HG02852 (cell line): Measurements from ENCODE around the gene MEP1B.
"Not testable (repeated sequence)": the region's sequence is repeated elsewhere in the genome, so short reads cannot be mapped to it uniquely, and the experiment has no call there.

Experiments
- ATAC-seq: cut with Tn5 transposase; IDR thresholded peaks from one replicate; pipeline ENCODE4 v1.9.1; 2021; ENCODE audit warnings: mild to moderate bottlenecking, moderate library complexity; ENCODE audit not compliant: unreplicated experiment

Gene MEP1B

DNA sequence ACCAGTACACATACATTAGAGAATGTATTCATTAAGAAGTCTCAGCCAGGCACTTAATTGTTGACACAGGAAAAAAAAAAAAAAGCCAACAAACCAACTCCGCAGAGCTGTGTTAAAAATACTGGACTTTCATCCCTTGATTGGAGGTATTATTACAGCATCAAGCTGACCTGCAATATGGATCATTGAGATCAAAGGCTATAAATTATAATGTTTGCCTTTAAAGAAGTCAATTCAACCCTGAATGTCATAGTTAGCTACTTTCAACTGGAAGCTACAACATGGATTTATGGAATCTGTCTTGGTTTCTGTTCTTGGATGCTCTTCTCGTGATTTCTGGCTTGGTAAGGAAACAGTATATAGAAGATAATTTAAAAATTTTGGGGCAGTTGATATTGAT lies at the start of gene MEP1B:
MEP1B (plus strand) TSS at position 250 of the 400 bp plus-strand sequence; CDS start at position 282, 32 bp downstream.
- no peak for ATAC-seq

GRCh38 chr18:32148185-32148870 lies 41.5 kb upstream of the MEP1B start:
- no peak for ATAC-seq

DNA sequence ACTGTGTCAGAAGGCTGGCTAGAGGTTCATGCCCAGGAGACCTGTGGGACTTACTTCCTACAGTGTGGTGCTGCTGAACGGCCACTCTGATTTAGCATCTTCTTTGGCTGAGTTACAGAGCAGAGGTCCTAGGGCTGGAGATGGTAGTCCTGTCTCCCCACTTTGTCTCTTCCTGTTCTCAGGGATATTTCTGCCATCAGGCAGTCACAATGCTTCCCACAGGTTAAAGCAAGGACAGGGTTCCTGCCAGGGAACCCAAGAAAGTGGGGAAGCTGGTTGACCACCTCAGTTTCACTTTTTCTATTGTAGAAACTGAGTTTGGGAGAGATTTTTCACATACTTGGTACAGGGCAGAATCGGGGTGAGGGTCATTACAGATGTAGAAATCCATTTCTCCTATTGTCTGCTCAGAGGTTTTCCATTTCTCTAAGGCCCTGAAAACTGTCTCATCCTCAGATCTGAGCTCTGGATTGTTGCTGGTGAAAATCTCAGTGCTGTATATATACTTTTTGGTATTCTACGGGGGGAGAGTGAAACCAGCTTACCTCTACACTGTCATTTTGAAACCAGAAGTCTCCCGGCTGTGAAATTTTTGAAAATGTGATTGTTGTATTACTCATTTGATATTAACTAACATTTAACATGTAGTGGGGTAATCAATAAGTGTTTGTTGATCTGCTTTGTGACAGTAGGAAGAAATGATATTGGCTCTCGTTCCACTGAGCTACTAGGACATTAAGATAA lies 37.0 kb upstream of the MEP1B start:
- peak; percentile 89 for ATAC-seq

GRCh38 chr18:32156855-32157254 lies 33.0 kb upstream of the MEP1B start:
- ATAC-seq: no peak

- no peak for ATAC-seq
These were observed 32.3 kb upstream of the MEP1B start for GRCh38 chr18:32157580-32157979.

DNA sequence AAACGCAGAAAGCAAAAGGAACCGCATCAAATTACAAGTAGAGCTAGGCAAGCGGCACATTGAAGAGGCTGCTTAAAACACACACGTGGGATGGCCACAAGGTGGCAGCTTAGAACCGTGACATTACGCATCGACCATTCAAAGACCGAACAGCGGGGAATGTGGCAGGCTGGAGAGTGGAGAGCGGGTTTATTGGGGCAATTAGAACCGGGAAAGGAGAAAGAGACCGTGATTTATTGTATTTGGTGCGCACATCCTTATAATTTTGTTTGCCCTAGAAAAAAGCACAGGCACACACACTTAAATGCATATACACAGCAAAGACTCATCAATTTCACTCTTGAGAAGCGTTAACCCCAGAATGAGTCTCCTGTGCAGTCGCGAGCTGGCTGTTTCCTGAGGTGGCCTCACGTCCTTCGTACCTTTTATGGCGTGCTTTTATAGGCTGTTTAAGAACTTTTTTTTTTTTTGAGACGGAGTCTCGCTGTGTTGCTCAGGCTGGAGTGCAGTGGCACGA lies 31.7 kb upstream of the MEP1B start:
- ATAC-seq: peak; percentile 90

GRCh38 chr18:32158631-32159030 lies 31.2 kb upstream of the MEP1B start:
- ATAC-seq: not testable (repeated sequence)

DNA sequence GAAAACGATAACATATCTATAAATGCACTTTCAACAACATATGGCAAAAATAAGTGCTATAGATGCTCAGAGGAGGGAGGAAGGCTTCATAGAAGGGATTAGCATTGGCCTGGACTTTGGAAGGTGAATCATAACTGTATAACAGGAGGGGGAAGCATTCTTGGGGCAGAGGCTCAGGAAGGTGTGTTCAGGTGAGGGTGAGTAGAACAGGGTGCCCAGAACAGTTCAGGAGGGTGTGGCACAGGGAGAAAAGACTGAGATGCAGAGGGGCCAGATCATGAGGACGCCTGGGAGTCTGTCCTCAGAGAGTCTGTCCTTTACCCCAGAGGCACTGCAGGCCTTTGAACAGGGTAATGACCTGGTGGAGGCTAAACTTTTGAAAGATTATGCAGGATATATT lies 29.3 kb upstream of the MEP1B start:
- ATAC-seq: no peak

GRCh38 chr18:32167980-32168730 lies 21.7 kb upstream of the MEP1B start:
- no peak for ATAC-seq

DNA sequence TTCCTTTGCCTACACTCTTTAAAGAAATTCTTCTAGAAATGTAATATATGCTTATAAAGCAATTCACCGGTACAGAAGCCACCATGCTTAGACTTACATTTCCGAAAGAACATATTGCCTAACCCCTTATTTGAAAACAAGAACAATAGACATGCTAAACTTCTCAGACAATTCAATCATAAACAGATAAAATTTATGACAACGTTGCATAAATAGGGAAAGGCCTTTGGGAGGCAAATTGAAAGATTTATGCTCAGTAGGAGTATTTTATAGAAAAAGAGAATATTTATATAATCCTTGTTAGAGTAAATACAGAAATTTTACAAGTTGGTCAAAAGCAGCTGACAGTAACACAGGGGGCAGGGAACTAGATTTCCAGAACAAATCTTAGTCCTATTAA lies 16.2 kb upstream of the MEP1B start:
- no peak for ATAC-seq

- ATAC-seq: no peak
These were observed 15.1 kb upstream of the MEP1B start for GRCh38 chr18:32174719-32175118.

DNA sequence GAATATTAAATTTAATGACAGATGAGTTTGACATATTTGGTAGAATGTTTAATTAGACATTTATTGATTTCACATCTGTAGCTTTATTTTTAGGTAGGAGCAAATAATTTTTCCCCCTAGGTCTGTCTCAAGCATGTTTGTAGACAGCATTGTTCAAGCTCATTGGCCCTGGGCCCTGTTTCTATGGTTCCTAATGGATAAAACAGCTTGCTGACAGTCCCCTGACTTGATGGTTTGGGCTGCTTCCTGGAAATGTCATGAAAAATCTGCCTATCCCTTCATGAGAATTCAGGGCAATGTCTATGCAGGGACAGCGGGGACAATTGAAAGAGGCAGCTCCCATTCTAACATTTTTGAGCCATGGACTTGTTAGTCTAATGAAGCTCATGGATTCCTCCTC lies 14.6 kb upstream of the MEP1B start:
- ATAC-seq: no peak

- not testable (repeated sequence) for ATAC-seq
These were observed 13.1 kb upstream of the MEP1B start for GRCh38 chr18:32176745-32177144.

DNA sequence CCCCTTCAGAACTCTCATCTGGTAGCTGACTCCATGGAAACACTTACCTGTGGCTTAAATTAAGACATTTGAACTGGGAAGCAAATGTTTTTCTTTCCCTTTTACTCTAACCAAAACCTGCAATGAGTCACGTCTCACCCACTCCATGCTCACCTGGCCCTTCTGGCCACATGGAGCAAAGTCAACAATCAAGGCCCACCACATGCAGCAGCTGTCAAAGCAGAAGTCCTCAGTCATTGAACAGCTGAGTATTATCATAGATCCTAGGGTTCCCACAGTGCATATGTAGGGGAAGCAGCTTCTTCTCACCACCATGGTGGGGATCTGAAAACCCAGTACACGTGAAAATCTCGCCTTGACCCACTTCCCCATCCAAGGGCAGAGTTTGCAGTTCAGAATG lies 12.3 kb upstream of the MEP1B start:
- ATAC-seq: no peak

GRCh38 chr18:32183503-32183902 lies 6.3 kb upstream of the MEP1B start:
- no peak for ATAC-seq

DNA sequence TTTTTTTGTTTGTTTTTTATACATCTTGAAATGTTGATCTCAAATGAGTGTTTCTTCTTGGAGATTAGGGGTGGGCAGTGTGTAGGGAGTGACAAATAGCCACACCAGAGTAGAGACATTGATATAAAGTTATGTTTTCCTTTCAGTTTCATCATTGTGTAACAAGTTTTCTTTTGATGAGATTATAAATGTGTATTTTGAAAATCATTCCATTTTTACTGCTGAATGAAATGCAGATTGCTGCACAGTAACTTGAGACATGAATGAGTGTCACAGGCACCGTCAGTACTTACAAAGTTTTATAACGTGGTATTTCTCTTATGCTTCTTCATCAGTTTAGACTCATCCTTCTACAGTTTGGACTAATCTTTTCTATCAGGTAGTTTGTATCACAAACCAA lies 370 bp downstream of the MEP1B start:
- no peak for ATAC-seq

- ATAC-seq: no peak
These were observed 6.3 kb downstream of the MEP1B start for GRCh38 chr18:32195881-32196815.

GRCh38 chr18:32200766-32201165 lies 10.9 kb downstream of the MEP1B start:
- no peak for ATAC-seq

- no peak for ATAC-seq
These were observed 12.3 kb downstream of the MEP1B start for GRCh38 chr18:32201948-32202672.

DNA sequence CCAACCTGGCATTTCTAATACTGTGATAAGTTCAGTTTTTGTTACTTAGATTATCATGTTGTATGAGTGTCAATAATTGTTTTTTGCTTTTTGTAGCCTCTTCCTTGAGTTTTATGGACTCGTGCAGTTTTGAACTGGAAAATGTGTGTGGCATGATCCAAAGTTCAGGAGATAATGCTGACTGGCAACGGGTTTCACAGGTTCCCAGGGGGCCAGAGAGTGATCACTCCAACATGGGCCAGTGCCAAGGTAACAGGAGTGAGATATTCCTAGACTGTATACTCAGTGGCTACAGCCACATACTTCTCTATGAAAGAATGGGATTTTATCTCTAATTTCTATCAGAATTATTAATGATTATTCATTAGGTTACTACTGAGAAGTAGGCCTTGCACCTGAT lies 18.2 kb downstream of the MEP1B start:
- ATAC-seq: no peak
